HFF-Myc (cell line): ENCODE data around the gene LDLRAD3.

ENCODE experiments used
- DNase-seq: peaks from one replicate; pipeline ENCODE4 v3.0.0-alpha.2; 2011; ENCODE audit warnings: low read depth; ENCODE audit errors: extremely low read depth
- H3K4me3 ChIP-seq: replicated peaks from 2 replicates; pipeline ENCODE4 v1.5.1; 2011; ENCODE audit warnings: low read depth, mild to moderate bottlenecking, control low read depth, low read length
- CTCF ChIP-seq: IDR thresholded peaks from 2 replicates; pipeline ENCODE4 v1.5.1; 2012; ENCODE audit warnings: mild to moderate bottlenecking, low read depth, low read length, control low read depth; ENCODE audit errors: missing control alignments

The LDLRAD3 gene

GRCh38 chr11:36091256-36091811 lies 147.5 kb downstream of the LDLRAD3 start:
- no peak for DNase-seq
- no peak overlapping the region for H3K4me3 ChIP-seq
- TF ChIP-seq CTCF = no peak

GRCh38 chr11:36092314-36093030 lies 148.6 kb downstream of the LDLRAD3 start:
- H3K4me3 ChIP-seq = no peak overlapping the region
- no peak for DNase-seq
- TF ChIP-seq CTCF = no peak

GRCh38 chr11:36093548-36093947 lies 149.7 kb downstream of the LDLRAD3 start:
- no peak overlapping the region for H3K4me3 ChIP-seq
- DNase-seq = no peak
- no peak for TF ChIP-seq CTCF

- DNase-seq = no peak
Measured at GRCh38 chr11:36094164-36094563, 150.3 kb downstream of the LDLRAD3 start.

GRCh38 chr11:36095716-36096115 lies 151.9 kb downstream of the LDLRAD3 start:
- DNase-seq = no peak
- TF ChIP-seq CTCF = no peak
- H3K4me3 ChIP-seq = no peak overlapping the region

More at GRCh38 chr11:36094164-36094563, 150.3 kb downstream of the LDLRAD3 start:
- H3K4me3 ChIP-seq = no peak overlapping the region
- no peak for TF ChIP-seq CTCF

- H3K4me3 ChIP-seq = no peak overlapping the region
- no peak for DNase-seq
- TF ChIP-seq CTCF = no peak
Measured at GRCh38 chr11:36097219-36097650, 153.4 kb downstream of the LDLRAD3 start.
